Neutrophil (primary cell): ENCODE results near the gene SOCS6.

Experiments used
- H3K27ac ChIP-seq: fragments of 200-600 bp; sonication (generic); 2 replicates; pipeline ENCODE4 v1.5.1; 2016; ENCODE audit warnings: mild to moderate bottlenecking, moderate library complexity
- H3K27me3 ChIP-seq: fragments of 200-600 bp; sonication (generic); 2 replicates; pipeline ENCODE4 v1.6.0; 2016; ENCODE audit warnings: mild to moderate bottlenecking
- H3K36me3 ChIP-seq: fragments of 200-600 bp; sonication (generic); 2 replicates; pipeline ENCODE4 v1.5.1; 2017
- H3K4me1 ChIP-seq, 2 experiments: fragments of 200-600 bp in 1 of 2; sonication (generic) in 1 of 2; 1 replicate in 1 of 2; 2 replicates in 1 of 2; pipeline versions ENCODE4 v1.5.1 to v1.6.1; 2013 to 2016; ENCODE audit warnings: low read depth in 1 of 2, low read length in 1 of 2, mild to moderate bottlenecking in 1 of 2, moderate library complexity in 1 of 2; ENCODE audit not compliant: control insufficient read depth in 1 of 2, insufficient read depth in 1 of 2
- H3K4me3 ChIP-seq, 2 experiments: fragments of 200-600 bp in 1 of 2; sonication (generic) in 1 of 2; 1 replicate in 1 of 2; 2 replicates in 1 of 2; pipeline ENCODE4 v1.5.1; 2013 to 2016; ENCODE audit warnings: low read depth in 1 of 2, low read length in 1 of 2, mild to moderate bottlenecking in 1 of 2, moderate library complexity in 1 of 2
- H3K9me3 ChIP-seq: fragments of 200-600 bp; sonication (generic); 2 replicates; pipeline ENCODE4 v1.5.1; 2016
- TF ChIP-seq, protein P1 (sequence below): fragments of 200-600 bp; sonication (generic); IDR thresholded peaks from 2 replicates; pipeline ENCODE4 v1.5.1; 2016; ENCODE audit warnings: antibody characterized with exemption

Gene SOCS6

DNA sequence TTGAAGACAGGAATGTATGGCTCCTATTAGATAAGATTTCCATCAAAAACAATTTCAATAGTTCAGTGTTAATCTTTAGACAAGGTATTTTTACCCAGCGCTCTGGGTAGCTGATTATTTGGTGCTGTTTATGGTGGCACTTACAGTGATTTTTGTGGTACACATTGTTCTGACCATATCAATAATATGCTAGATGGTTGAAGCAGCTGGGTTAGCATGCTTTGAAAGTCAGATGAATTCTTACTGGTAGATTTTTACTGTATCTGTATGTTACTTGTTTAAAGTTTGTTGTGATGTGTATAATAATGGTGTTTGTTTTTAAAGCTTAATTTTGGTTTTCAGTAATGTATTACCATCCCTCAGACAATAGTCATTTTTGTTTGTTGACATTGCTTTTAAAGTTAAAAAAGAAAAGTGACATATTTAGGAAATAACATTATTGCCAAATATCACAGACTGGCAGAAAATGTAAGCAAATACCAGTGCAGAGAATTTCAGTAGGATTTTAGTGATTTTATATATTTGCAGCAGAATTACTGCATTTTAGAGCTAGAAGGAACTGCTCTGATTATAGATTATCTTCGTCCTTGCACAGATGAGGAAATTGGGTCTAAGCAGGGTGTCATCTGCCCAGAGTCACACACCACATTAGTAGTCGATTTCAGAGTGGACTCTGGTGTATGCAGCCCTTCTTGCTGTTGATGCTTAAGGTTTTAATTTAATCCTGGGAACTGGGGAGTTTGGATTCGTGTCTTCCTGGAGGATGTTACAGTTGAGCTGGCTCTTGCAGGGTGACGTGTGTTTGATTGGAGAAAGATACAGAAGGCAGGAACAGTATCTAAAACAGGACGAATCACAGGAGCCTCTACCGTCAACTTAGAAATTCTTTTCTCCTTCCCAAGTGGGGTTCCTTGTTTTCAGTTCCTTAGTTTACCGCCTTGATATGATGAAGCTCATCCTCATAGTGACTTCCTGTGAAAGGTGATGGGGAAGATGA, 6.6 kb downstream of the SOCS6 start:
- Histone ChIP-seq H3K27ac (no peak overlapping the region), H3K36me3 (no peaks in the 10 kb centered on the region), H3K27me3 (peaks cover 9% of the 10 kb centered on the region), H3K4me1 (no peaks in the 10 kb centered on the region), H3K9me3 (no peaks in the 10 kb centered on the region), H3K4me3 (no peak overlapping the region)
- TF ChIP-seq, protein P1, sequence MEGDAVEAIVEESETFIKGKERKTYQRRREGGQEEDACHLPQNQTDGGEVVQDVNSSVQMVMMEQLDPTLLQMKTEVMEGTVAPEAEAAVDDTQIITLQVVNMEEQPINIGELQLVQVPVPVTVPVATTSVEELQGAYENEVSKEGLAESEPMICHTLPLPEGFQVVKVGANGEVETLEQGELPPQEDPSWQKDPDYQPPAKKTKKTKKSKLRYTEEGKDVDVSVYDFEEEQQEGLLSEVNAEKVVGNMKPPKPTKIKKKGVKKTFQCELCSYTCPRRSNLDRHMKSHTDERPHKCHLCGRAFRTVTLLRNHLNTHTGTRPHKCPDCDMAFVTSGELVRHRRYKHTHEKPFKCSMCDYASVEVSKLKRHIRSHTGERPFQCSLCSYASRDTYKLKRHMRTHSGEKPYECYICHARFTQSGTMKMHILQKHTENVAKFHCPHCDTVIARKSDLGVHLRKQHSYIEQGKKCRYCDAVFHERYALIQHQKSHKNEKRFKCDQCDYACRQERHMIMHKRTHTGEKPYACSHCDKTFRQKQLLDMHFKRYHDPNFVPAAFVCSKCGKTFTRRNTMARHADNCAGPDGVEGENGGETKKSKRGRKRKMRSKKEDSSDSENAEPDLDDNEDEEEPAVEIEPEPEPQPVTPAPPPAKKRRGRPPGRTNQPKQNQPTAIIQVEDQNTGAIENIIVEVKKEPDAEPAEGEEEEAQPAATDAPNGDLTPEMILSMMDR: no peak

DNA sequence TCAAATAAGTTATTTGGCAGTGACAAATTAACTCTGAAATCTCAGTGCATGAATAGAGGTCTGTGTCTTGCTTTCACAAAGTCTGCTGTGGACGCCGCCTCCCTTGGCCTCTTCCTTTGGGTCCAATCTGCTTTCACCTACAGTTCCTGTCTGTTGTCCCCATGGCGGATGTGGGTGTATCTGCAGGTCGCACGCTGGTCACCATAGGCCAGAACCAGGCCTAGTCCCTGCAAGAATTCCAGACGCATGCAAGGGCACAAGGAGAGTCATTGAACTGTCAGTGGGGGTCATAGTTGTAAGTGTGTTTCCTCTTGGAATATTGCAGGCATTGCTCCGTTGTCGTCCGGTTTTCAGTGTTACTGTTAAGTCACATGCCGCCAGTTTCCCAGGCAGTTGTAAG, 7.4 kb downstream of the SOCS6 start:
- TF ChIP-seq, protein P1: no peak
- Histone ChIP-seq H3K4me3 (no peak overlapping the region), H3K36me3 (no peaks in the 10 kb centered on the region), H3K4me1 (no peaks in the 10 kb centered on the region), H3K9me3 (no peaks in the 10 kb centered on the region), H3K27me3 (peaks cover under 1% of the 10 kb centered on the region), H3K27ac (no peak overlapping the region)

DNA sequence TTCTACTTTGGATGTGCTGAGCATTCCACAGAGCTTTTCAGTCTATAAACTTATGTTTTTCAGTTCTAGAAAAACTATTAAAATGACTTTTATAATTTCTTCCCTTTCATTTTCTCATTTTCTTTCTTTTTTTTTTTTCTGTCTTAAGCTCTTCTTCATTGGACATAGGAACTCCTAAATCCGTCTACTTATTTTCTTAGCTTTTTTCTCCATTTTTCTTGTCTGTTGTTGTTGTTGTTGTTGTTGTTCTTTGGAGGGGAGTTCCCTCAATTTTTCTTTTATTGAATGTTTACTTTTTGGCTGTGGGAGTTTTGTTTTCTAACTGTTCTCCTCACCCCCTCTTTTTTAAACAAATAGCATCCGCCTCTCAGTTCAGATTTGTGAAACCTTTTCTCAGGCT, 7.9 kb downstream of the SOCS6 start:
- Histone ChIP-seq H3K27me3 (no peaks in the 10 kb centered on the region), H3K4me3 (no peak overlapping the region), H3K27ac (no peak overlapping the region), H3K9me3 (no peaks in the 10 kb centered on the region), H3K36me3 (no peaks in the 10 kb centered on the region), H3K4me1 (no peaks in the 10 kb centered on the region)
- TF ChIP-seq, protein P1: no peak

DNA sequence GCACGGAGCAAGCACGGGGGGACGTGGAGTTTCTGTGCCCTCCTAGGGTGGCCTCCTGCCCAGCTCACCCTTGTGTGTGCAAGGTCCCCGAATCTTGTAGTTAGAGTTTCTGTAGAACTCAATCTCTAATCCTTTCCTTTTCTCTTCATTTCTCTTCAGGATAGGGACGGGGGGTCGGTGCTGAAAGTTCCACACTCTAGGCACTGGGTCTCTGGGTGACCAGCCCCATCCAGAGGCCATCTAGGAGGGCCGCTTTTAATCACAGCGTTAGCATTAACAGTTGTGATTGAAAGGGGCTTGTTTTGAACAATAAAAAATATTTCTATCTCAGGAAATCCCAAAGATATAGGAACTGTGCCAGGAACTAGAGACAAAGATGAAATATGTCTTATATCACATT, 10.5 kb downstream of the SOCS6 start:
- no peaks in the 10 kb centered on the region for H3K27me3 ChIP-seq
- H3K9me3 ChIP-seq: no peaks in the 10 kb centered on the region
- H3K27ac ChIP-seq: no peak overlapping the region
- H3K36me3 ChIP-seq: no peaks in the 10 kb centered on the region
- TF ChIP-seq, protein P1: no peak
- no peak overlapping the region for H3K4me3 ChIP-seq
- no peaks in the 10 kb centered on the region for H3K4me1 ChIP-seq

DNA sequence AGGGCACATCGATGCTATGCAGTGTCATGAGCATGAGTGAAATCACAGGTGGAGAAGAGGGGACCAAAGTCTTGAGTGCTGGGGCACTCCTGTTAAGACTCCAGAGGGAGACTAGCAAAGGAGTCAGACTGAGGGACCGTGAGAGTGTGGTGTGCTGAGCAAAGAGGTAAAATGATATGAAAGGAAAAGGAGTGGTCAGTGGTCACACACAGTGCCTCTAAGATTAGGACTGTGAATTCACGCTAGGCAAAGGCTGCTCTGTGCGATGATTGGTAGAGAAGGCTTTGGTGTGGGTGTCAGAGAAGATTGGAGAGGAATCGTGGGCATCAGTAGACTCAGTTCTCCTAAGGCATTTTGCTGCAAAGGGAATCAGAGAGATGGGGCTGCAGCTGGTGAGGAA, 12.8 kb downstream of the SOCS6 start:
- Histone ChIP-seq H3K9me3 (no peaks in the 10 kb centered on the region), H3K36me3 (no peaks in the 10 kb centered on the region), H3K4me3 (no peak overlapping the region), H3K27me3 (no peaks in the 10 kb centered on the region), H3K4me1 (no peaks in the 10 kb centered on the region), H3K27ac (no peak overlapping the region)
- TF ChIP-seq, protein P1: no peak
